Measurements from ENCODE around the gene RBBP8NL. TPM values are rescaled to one million over a fixed set of nuclear protein-coding genes. Genes with fewer than 3 reads are reported as not detected.

The RBBP8NL gene
- total RNA-seq, 1 experiment from 2014 or later: not detected

DNA sequence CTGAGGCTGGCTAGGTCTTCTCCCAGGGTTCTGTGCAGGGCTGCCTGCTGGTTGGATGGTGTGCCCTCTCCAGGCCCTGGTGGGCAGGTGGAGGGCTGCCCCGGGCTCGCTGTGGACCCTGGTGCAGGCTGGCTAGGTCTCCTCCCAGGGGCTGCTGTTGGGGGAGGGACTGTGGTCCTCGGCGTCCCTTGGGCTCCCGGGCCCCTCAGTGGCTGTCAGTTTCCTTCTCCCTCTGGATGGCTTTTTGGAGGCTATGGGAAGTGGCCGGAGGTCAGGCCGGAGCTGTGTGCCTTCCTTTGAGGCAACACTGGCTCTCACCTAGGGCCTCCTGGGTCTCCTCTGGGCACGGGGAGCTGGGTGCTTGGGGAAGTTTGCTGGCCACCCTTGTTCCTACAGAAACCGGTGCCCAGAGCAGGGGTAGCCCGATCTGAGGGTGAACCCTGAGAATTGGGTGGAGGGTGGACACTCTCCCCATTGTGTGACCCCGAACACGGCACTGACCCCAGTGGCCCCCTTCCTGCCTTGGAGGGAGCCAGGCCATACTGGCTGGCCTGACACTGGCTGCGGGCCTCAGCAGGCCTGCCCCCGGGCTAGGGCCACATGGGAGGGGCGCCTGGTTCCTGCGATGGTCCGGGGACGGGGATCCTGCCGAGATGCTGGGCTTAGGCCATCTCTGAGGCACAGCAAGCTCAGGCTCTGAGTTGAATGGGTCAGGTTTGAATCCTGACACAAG is 16.4 kb downstream of the RBBP8NL start:
- no peak overlapping the region for H3K27ac ChIP-seq (ENCODE audit: low read length)

DNA sequence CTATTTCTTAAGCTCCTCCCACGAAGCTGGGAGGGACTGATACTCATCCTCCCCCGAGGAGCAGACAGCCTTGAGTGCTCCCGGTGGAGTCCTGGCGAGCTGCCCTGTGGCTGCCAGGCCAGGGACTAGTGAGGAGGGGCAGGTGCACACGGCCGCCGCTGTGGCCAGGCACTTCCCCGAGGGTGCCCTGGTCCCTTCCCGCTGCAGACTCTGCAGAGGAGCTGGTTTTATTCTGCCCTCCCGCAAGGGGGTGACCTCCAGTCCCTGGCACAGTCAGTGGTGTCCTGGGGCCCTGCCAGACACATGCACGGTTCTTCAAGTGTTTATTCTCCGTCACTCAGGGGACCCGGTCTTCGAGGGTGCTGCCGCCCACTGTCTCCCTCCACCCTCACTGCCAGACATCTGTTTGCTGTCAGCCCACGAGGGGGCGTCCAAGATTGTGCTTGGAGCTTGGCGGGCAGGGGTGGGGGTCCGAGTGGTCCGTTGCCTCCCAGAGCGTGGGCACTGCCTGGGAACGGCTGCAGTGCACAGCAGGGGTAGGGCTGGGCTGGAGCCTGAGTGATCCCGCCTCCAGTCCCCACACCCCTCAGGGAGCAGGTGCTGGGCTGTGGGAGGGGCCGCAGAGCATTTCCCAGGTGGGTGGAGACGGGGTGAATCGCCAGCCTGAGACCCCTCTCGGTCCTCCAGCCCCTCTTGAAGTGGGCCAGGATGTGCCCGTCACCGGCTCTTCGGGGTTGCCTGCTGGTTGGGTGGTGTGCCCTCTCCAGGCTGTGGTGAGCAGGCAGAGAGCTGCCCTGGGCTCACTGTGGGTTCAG is 17.2 kb downstream of the RBBP8NL start:
- TF ChIP-seq, protein P1, sequence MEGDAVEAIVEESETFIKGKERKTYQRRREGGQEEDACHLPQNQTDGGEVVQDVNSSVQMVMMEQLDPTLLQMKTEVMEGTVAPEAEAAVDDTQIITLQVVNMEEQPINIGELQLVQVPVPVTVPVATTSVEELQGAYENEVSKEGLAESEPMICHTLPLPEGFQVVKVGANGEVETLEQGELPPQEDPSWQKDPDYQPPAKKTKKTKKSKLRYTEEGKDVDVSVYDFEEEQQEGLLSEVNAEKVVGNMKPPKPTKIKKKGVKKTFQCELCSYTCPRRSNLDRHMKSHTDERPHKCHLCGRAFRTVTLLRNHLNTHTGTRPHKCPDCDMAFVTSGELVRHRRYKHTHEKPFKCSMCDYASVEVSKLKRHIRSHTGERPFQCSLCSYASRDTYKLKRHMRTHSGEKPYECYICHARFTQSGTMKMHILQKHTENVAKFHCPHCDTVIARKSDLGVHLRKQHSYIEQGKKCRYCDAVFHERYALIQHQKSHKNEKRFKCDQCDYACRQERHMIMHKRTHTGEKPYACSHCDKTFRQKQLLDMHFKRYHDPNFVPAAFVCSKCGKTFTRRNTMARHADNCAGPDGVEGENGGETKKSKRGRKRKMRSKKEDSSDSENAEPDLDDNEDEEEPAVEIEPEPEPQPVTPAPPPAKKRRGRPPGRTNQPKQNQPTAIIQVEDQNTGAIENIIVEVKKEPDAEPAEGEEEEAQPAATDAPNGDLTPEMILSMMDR (IDR thresholded peaks at IDR 0.05): peak; percentile 90
- TF ChIP-seq TCF7L2 (IDR thresholded peaks at IDR 0.05; ENCODE audit: low read depth, low read length): no peak
- Histone ChIP-seq H3K27ac (ENCODE audit: low read length) (no peak overlapping the region), H3K4me1 (ENCODE audit: control insufficient read depth, insufficient read depth, low read length) (peaks cover 26% of the 10 kb centered on the region), H3K4me3 (ENCODE audit: low read depth in 2 of 2, low read length in 2 of 2) (peak overlapping the region in 1 of 2 experiments; percentile 9; a peak in 1 of 4 replicates), H3K9me3 (ENCODE audit: control insufficient read depth, insufficient read depth, low read depth, low read length) (no peaks in the 10 kb centered on the region), H3K36me3 (ENCODE audit: control insufficient read depth, insufficient read depth, low read length) (no peaks in the 10 kb centered on the region), H3K27me3 (ENCODE audit: control insufficient read depth, insufficient read depth, low read length) (no peaks in the 10 kb centered on the region)
- ATAC-seq: peak; percentile 45
- POLR2A ChIA-PET: no interaction called here
- CTCF ChIA-PET: interaction anchor here (0.6 to 1.3 kb wide), 6 partner anchors 9 to 435 kb away, joined by 3 to 4 read pairs (median 3); no protein-coding TSS in a partner anchor
- in situ Hi-C loops (cut with HindIII; ENCODE audit: low pct_unique_long_range_greater_than_20kb, low sequenced_read_pairs): no loop called here
- intact Hi-C loops (cut with micrococcal nuclease; ENCODE audit: unreplicated experiment): no loop called here
- BruUV-seq (replicated peaks): no TSS peak
- DNase-seq (ENCODE audit: low read depth, low spot score): no peak

More for the DNA sequence above, 16.4 kb downstream of the RBBP8NL start:
- ATAC-seq (no peak), DNase-seq (ENCODE audit: low read depth, low spot score) (no peak)
- ChIA-PET CTCF (interaction anchor here (0.9 to 1.2 kb wide), 2 partner anchors 40 to 397 kb away, joined by 3 to 4 read pairs; no protein-coding TSS in a partner anchor), POLR2A (no interaction called here)
- TF ChIP-seq, protein P1 (IDR thresholded peaks at IDR 0.05): no peak
- TF ChIP-seq TCF7L2 (IDR thresholded peaks at IDR 0.05; ENCODE audit: low read depth, low read length) (no peak), POLR2AphosphoS5 (IDR thresholded peaks at IDR 0.05; ENCODE audit: low read depth, low read length) (no peak), SIN3A (IDR thresholded peaks at IDR 0.05; ENCODE audit: borderline replicate concordance, insufficient read depth, low read depth, low read length) (no peak)
- TF ChIP-seq, protein P2, sequence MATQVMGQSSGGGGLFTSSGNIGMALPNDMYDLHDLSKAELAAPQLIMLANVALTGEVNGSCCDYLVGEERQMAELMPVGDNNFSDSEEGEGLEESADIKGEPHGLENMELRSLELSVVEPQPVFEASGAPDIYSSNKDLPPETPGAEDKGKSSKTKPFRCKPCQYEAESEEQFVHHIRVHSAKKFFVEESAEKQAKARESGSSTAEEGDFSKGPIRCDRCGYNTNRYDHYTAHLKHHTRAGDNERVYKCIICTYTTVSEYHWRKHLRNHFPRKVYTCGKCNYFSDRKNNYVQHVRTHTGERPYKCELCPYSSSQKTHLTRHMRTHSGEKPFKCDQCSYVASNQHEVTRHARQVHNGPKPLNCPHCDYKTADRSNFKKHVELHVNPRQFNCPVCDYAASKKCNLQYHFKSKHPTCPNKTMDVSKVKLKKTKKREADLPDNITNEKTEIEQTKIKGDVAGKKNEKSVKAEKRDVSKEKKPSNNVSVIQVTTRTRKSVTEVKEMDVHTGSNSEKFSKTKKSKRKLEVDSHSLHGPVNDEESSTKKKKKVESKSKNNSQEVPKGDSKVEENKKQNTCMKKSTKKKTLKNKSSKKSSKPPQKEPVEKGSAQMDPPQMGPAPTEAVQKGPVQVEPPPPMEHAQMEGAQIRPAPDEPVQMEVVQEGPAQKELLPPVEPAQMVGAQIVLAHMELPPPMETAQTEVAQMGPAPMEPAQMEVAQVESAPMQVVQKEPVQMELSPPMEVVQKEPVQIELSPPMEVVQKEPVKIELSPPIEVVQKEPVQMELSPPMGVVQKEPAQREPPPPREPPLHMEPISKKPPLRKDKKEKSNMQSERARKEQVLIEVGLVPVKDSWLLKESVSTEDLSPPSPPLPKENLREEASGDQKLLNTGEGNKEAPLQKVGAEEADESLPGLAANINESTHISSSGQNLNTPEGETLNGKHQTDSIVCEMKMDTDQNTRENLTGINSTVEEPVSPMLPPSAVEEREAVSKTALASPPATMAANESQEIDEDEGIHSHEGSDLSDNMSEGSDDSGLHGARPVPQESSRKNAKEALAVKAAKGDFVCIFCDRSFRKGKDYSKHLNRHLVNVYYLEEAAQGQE (IDR thresholded peaks at IDR 0.05; ENCODE audit: insufficient read depth in 1 of 2, low read depth in 2 of 2, low read length in 1 of 2): no peak
- Histone ChIP-seq H3K27me3 (ENCODE audit: control insufficient read depth, insufficient read depth, low read length) (no peaks in the 10 kb centered on the region), H3K36me3 (ENCODE audit: control insufficient read depth, insufficient read depth, low read length) (no peaks in the 10 kb centered on the region), H3K4me3 (ENCODE audit: low read depth in 2 of 2, low read length in 2 of 2) (no peak overlapping the region), H3K4me1 (ENCODE audit: control insufficient read depth, insufficient read depth, low read length) (peaks cover 20% of the 10 kb centered on the region), H3K9me3 (ENCODE audit: control insufficient read depth, insufficient read depth, low read depth, low read length) (no peaks in the 10 kb centered on the region)
- in situ Hi-C loops (cut with HindIII; ENCODE audit: low pct_unique_long_range_greater_than_20kb, low sequenced_read_pairs): no loop called here
- intact Hi-C loops (cut with micrococcal nuclease; ENCODE audit: unreplicated experiment): no loop called here
- BruUV-seq (replicated peaks): no TSS peak
